ENCODE measurements around the gene HAVCR2.

Gene HAVCR2

DNA sequence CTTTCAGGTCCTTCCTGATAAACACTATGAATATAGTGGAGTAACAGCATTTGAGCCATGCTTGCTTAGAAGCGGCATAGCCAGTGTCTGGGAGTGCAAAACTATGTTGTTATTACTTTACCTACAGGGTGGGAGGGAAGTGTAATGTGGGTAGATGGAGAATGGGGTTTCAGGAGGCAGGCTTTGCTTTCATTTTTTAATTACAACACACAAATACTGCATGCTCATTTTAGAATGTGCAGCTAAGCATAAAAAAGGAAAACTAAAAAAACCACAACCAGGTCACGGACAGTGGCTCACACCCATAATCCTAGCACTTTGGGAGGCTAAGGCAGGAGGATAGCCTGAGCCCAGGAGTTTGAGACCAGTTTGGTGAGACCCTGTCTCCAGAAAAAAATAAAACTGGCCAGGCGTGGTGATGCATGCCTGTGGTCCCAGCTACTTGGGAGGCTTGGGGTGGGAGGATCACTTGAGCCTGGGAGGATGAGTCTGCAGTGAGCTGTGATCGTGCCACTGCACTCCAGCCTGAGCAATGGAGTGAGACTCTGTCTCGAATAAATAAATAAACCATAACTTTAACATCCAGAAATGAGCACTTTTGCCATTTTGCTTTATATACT, 70.2 kb downstream of the HAVCR2 start:
- no peak for DNase-seq
